Natural killer cell (primary cell): ENCODE measurements around the gene GZF1. TPM values are rescaled to one million over a fixed set of nuclear protein-coding genes. Genes with fewer than 3 reads are reported as not detected.

Experiments used
- ATAC-seq, 3 donors: fragments of 150-1000 bp in 2 of 3; fragments of 200-7000 bp in 1 of 3; cut with Tn5 transposase; 1 replicate in 1 of 3; 2 replicates in 2 of 3; pipeline ENCODE4 v1.10.0; 2021; ENCODE audit warnings: mild to moderate bottlenecking in 2 of 3, moderate library complexity in 2 of 3
- DNase-seq, 2 donors: peaks; one replicate each; pipeline versions ENCODE4 v3.0.0 to v3.0.0-alpha.2; 2013 to 2021; ENCODE audit warnings: mixed read lengths in 1 of 2
- H3K27ac ChIP-seq: one replicate; pipeline ENCODE4 v1.5.1; 2013; ENCODE audit warnings: mild to moderate bottlenecking, low read length
- H3K27me3 ChIP-seq: one replicate; pipeline ENCODE4 v1.6.1; 2013; ENCODE audit warnings: low read length; ENCODE audit not compliant: control insufficient read depth, insufficient read depth
- H3K36me3 ChIP-seq: one replicate; pipeline ENCODE4 v1.6.1; 2013; ENCODE audit warnings: low read length; ENCODE audit not compliant: control insufficient read depth, insufficient read depth
- H3K4me1 ChIP-seq: one replicate; pipeline ENCODE4 v1.6.1; 2013; ENCODE audit warnings: low read length; ENCODE audit not compliant: control insufficient read depth, insufficient read depth
- H3K4me3 ChIP-seq: one replicate; pipeline ENCODE4 v1.5.1; 2013; ENCODE audit warnings: low read length
- H3K9me3 ChIP-seq: one replicate; pipeline ENCODE4 v1.6.1; 2013; ENCODE audit warnings: low read length; ENCODE audit not compliant: control insufficient read depth, insufficient read depth
- H3K27ac Mint-ChIP-seq, 2 donors: one replicate each; pipeline ENCODE4 v1.8.0; 2022; ENCODE audit warnings: mild to moderate bottlenecking in 2 of 2, mixed read lengths in 2 of 2, moderate library complexity in 1 of 2
- H3K27me3 Mint-ChIP-seq, 2 donors: one replicate each; pipeline ENCODE4 v1.8.0; 2022; ENCODE audit warnings: low read depth in 2 of 2, mixed read lengths in 2 of 2
- H3K36me3 Mint-ChIP-seq: one replicate; pipeline ENCODE4 v1.8.0; 2022; ENCODE audit warnings: mixed read lengths
- H3K4me1 Mint-ChIP-seq, 2 donors: one replicate each; pipeline ENCODE4 v1.8.0; 2022; ENCODE audit warnings: mixed read lengths in 2 of 2
- H3K4me3 Mint-ChIP-seq: one replicate; pipeline ENCODE4 v1.8.0; 2022; ENCODE audit warnings: mild to moderate bottlenecking, moderate library complexity, mixed read lengths
- H3K9me3 Mint-ChIP-seq, 2 donors: one replicate each; pipeline ENCODE4 v1.8.0; 2022; ENCODE audit warnings: mixed read lengths in 2 of 2
- CTCF ChIP-seq: fragments of 200-600 bp; IDR thresholded peaks from one replicate; pipeline ENCODE4 v1.8.0; 2022; ENCODE audit warnings: antibody characterized with exemption
- WGBS: methylation state at CpG from one replicate; pipeline ENCODE4 v1.1.7; 2013; ENCODE audit warnings: missing lambda C conversion rate; ENCODE audit not compliant: insufficient coverage; 5-methylcytosine and 5-hydroxymethylcytosine counted together
- intact Hi-C: fragments of 100-400 bp; cut with micrococcal nuclease; formaldehyde crosslinking; loops from one replicate; pipeline ENCODE4 v1.14.2; 2022
- total RNA-seq, 4 donors: library from RNA; stranded (reverse); fragments of 120-200 nt in 1 of 4; gene quantifications; one replicate each; pipeline versions ENCODE4 v1.2.3 to v1.2.4, GENCODE V29; 2013 to 2022

The GZF1 gene
- total RNA-seq, 3 donors from 2014 or later (not counting 1 experiment from before 2014, with no cell fraction given): 45.1 to 56.6 (median 45.9) TPM

- no peak overlapping the region for H3K27ac ChIP-seq
- H3K36me3 Mint-ChIP-seq: no peaks in the 10 kb centered on the region
- ATAC-seq (no peak), DNase-seq (no peak)
- no peak overlapping the region for H3K27ac Mint-ChIP-seq
- TF ChIP-seq CTCF: no peak
- intact Hi-C loops: no loop called here
- H3K27me3 ChIP-seq: no peaks in the 10 kb centered on the region
- peaks cover 15% of the 10 kb centered on the region for H3K36me3 ChIP-seq
- no peak overlapping the region for H3K4me3 Mint-ChIP-seq
- H3K4me3 ChIP-seq: no peak overlapping the region
- WGBS: 100% methylated on average over 2 of the region's 3 CpGs
- H3K27me3 Mint-ChIP-seq: no peaks in the 10 kb centered on the region
- no peaks in the 10 kb centered on the region for H3K9me3 Mint-ChIP-seq
- H3K4me1 Mint-ChIP-seq: peaks cover 0 to 4% of the 10 kb centered on the region in 2 donors
- no peaks in the 10 kb centered on the region for H3K4me1 ChIP-seq
- H3K9me3 ChIP-seq: no peaks in the 10 kb centered on the region
These were observed 25.1 kb downstream of the GZF1 start for GRCh38 chr20:23387118-23387443.

GRCh38 chr20:23390091-23390774 lies 28.3 kb downstream of the GZF1 start:
- H3K4me1 ChIP-seq: no peaks in the 10 kb centered on the region

GRCh38 chr20:23391707-23392310 lies 29.8 kb downstream of the GZF1 start:
- Histone ChIP-seq H3K36me3 (peaks cover 32% of the 10 kb centered on the region), H3K27ac (no peak overlapping the region), H3K27me3 (no peaks in the 10 kb centered on the region), H3K9me3 (no peaks in the 10 kb centered on the region), H3K4me1 (no peaks in the 10 kb centered on the region), H3K4me3 (no peak overlapping the region)
- Mint-ChIP-seq H3K36me3 (peaks cover 17% of the 10 kb centered on the region), H3K4me1 (peaks cover 0 to 6% of the 10 kb centered on the region in 2 donors), H3K27me3 (no peaks in the 10 kb centered on the region), H3K9me3 (no peaks in the 10 kb centered on the region), H3K4me3 (no peak overlapping the region), H3K27ac (peak overlapping the region in 1 of 2 donors; percentile 22)
- ATAC-seq: no peak
- intact Hi-C loops: no loop called here
- no peak for DNase-seq
- WGBS: 100% methylated on average over 1 of the region's 4 CpGs
- TF ChIP-seq CTCF: no peak

More at GRCh38 chr20:23390091-23390774, 28.3 kb downstream of the GZF1 start:
- Mint-ChIP-seq H3K27me3 (no peaks in the 10 kb centered on the region), H3K36me3 (peaks cover 17% of the 10 kb centered on the region), H3K4me1 (peaks cover 4 to 6% of the 10 kb centered on the region in 2 donors), H3K9me3 (no peaks in the 10 kb centered on the region), H3K4me3 (no peak overlapping the region), H3K27ac (peak overlapping the region in 1 of 2 donors; percentile 27)
- no peak for TF ChIP-seq CTCF
- H3K27ac ChIP-seq: no peak overlapping the region
- H3K36me3 ChIP-seq: peaks cover 32% of the 10 kb centered on the region
- no peaks in the 10 kb centered on the region for H3K9me3 ChIP-seq
- no peak overlapping the region for H3K4me3 ChIP-seq
- ATAC-seq: no peak
- intact Hi-C loops: no loop called here
- no peak for DNase-seq
- 90% methylated on average over 1 of the region's 1 CpG for WGBS
- H3K27me3 ChIP-seq: no peaks in the 10 kb centered on the region
